HL-60 (cell line): ENCODE data around the gene VSX2.

ENCODE experiments used
- DNase-seq, 2 experiments: peaks; one replicate each; pipeline ENCODE4 v3.0.0-alpha.2; 2010 to 2020; ENCODE audit warnings: low read depth in 1 of 2, low spot score in 1 of 2
- H3K27ac ChIP-seq: fragments of 250-450 bp; sonication (Bioruptor Pico); replicated peaks from 2 replicates; pipeline ENCODE4 v1.5.1; 2020; ENCODE audit warnings: mild to moderate bottlenecking, moderate library complexity
- H3K27me3 ChIP-seq: fragments of 250-450 bp; sonication (Bioruptor Pico); 2 replicates; pipeline ENCODE4 v1.5.1; 2021; ENCODE audit warnings: mild to moderate bottlenecking, moderate library complexity; ENCODE audit not compliant: insufficient read depth, poor library complexity, severe bottlenecking
- H3K4me3 ChIP-seq: replicated peaks from 2 replicates; pipeline ENCODE4 v1.5.1; 2011; ENCODE audit warnings: mild to moderate bottlenecking, control low read depth, low read length; ENCODE audit not compliant: insufficient read depth
- CTCF ChIP-seq: IDR thresholded peaks from one replicate; pipeline ENCODE4 v1.5.1; 2011; ENCODE audit warnings: low read length, control low read depth, inconsistent platforms; ENCODE audit not compliant: insufficient read depth
- GABPA ChIP-seq: IDR thresholded peaks from 2 replicates; pipeline ENCODE4 v1.6.1; 2012; ENCODE audit warnings: low read depth
- POLR2AphosphoS5 ChIP-seq: IDR thresholded peaks from 2 replicates; pipeline ENCODE4 v1.6.1; 2012; ENCODE audit warnings: low read depth
- REST ChIP-seq: IDR thresholded peaks from 2 replicates; pipeline ENCODE4 v1.6.1; 2012; ENCODE audit warnings: low read depth; ENCODE audit not compliant: insufficient replicate concordance
- SPI1 ChIP-seq: IDR thresholded peaks from 2 replicates; pipeline ENCODE4 v1.6.1; 2012; ENCODE audit warnings: low read depth, mild to moderate bottlenecking, borderline replicate concordance

The VSX2 gene

GRCh38 chr14:74231784-74232183, 7.5 kb upstream of the VSX2 start:
- Histone ChIP-seq H3K27me3 (no peaks in the 10 kb centered on the region), H3K27ac (no peak overlapping the region), H3K4me3 (no peak overlapping the region)
- no peak for DNase-seq
- no peak for TF ChIP-seq REST
- TF ChIP-seq CTCF = no peak
- no peak for TF ChIP-seq POLR2AphosphoS5
- TF ChIP-seq SPI1 = no peak
- TF ChIP-seq GABPA = no peak

- H3K27me3 ChIP-seq = peaks cover 6% of the 10 kb centered on the region
- H3K27ac ChIP-seq = no peak overlapping the region
- DNase-seq = no peak
- no peak overlapping the region for H3K4me3 ChIP-seq
- TF ChIP-seq POLR2AphosphoS5 = no peak
- no peak for TF ChIP-seq REST
- no peak for TF ChIP-seq CTCF
- TF ChIP-seq SPI1 = no peak
- TF ChIP-seq GABPA = no peak
Measured at GRCh38 chr14:74235017-74235416, 4.2 kb upstream of the VSX2 start.

- no peak for DNase-seq
- peaks cover 18% of the 10 kb centered on the region for H3K27me3 ChIP-seq
- no peak overlapping the region for H3K27ac ChIP-seq
- H3K4me3 ChIP-seq = no peak overlapping the region
- no peak for TF ChIP-seq SPI1
- no peak for TF ChIP-seq POLR2AphosphoS5
- TF ChIP-seq GABPA = no peak
- no peak for TF ChIP-seq REST
- no peak for TF ChIP-seq CTCF
Measured at GRCh38 chr14:74237441-74237840, 1.8 kb upstream of the VSX2 start.
